ENCODE measurements around the gene TBC1D26. TPM values are rescaled to one million over a fixed set of nuclear protein-coding genes. Genes with fewer than 3 reads are reported as not detected.
"Not testable (repeated sequence)": the region's sequence is repeated elsewhere in the genome, so short reads cannot be mapped to it uniquely, and the experiment has no call there.

The TBC1D26 gene
- total RNA-seq, 2 donors from 2014 or later = not detected

- Histone ChIP-seq H3K4me1 (ENCODE audit: control insufficient read depth in 1 of 2, low read depth in 2 of 2) (no peaks in the 10 kb centered on the region), H3K36me3 (no peaks in the 10 kb centered on the region), H3K27ac (no peak overlapping the region), H3K4me3 (no peak overlapping the region), H3K9me3 (no peaks in the 10 kb centered on the region), H3K27me3 (replicated peaks; ENCODE audit: insufficient read depth) (no peaks in the 10 kb centered on the region)
- no peak for DNase-seq (ENCODE audit: low spot score)
- ATAC-seq (ENCODE audit: insufficient number of reproducible peaks, low FRiP score, low read depth) = no peak
- TF ChIP-seq CTCF (IDR thresholded peaks at IDR 0.05) = no peak
Observed at GRCh38 chr17:15742051-15742795, 10.1 kb downstream of the TBC1D26 start.

- no peaks in the 10 kb centered on the region for H3K36me3 ChIP-seq
- no peak for ATAC-seq (ENCODE audit: insufficient number of reproducible peaks, low FRiP score, low read depth)
Observed at GRCh38 chr17:15742921-15743320, 10.8 kb downstream of the TBC1D26 start.

DNA sequence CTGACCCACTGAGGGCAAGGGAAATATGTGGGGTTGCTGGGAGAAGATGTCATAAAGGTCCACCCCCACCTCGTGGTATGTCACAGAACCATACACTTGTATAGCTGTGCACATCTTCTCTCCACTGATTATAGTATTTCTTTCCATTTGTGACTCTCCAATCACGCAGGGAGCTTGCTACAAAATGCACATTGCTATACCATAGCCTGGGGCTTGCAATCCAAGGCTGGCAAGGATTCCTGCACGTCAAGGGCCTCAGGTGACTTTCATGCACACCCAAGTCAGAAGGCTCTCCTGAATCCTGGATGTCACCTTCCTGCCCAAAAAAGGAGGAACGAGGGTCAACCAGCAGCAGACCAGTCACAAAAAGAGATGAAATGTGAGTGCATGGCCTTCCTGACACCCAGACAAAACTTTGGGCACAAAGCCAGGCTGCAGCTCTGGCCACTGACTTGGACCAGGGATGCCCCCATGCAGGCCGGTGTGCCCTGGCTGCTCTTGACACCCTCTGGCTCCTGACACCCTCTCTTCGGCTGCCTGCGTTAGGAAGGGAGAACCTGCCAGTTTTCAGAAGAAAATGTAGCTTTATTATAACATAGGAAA, 12.1 kb downstream of the TBC1D26 start:
- TF ChIP-seq CTCF (IDR thresholded peaks at IDR 0.05) = no peak
- H3K4me3 ChIP-seq = no peak overlapping the region
- no peak overlapping the region for H3K27ac ChIP-seq
- no peak for ATAC-seq (ENCODE audit: insufficient number of reproducible peaks, low FRiP score, low read depth)
- no peaks in the 10 kb centered on the region for H3K36me3 ChIP-seq
- no peaks in the 10 kb centered on the region for H3K9me3 ChIP-seq
- H3K27me3 ChIP-seq (replicated peaks; ENCODE audit: insufficient read depth) = no peaks in the 10 kb centered on the region
- DNase-seq (ENCODE audit: low spot score) = no peak
- no peaks in the 10 kb centered on the region for H3K4me1 ChIP-seq (ENCODE audit: control insufficient read depth in 1 of 2, low read depth in 2 of 2)

More at GRCh38 chr17:15742921-15743320, 10.8 kb downstream of the TBC1D26 start:
- Histone ChIP-seq H3K27ac (no peak overlapping the region), H3K4me1 (ENCODE audit: control insufficient read depth in 1 of 2, low read depth in 2 of 2) (no peaks in the 10 kb centered on the region), H3K4me3 (no peak overlapping the region), H3K9me3 (no peaks in the 10 kb centered on the region), H3K27me3 (replicated peaks; ENCODE audit: insufficient read depth) (no peaks in the 10 kb centered on the region)
- TF ChIP-seq CTCF (IDR thresholded peaks at IDR 0.05) = no peak
- no peak for DNase-seq (ENCODE audit: low spot score)

DNA sequence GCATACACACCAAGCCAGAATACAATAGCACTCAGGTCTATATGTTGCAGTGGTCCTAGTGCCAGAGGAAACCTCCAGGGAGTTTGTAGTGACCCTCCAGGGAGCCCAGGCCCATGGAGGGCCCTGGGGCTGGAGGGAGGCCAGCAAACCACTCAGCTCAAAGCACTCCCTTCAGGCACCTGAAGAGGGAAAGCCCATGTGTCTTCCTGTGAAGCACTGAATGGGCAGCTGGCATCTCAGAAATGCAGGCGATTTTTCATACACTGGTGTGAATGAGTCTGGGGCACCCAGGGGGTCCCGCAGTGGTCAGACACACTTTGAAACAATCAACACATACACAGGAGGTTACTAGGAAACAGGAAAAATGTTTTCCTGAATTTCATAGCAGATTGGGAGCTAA, 12.8 kb downstream of the TBC1D26 start:
- H3K27me3 ChIP-seq (replicated peaks; ENCODE audit: insufficient read depth) = no peaks in the 10 kb centered on the region
- no peaks in the 10 kb centered on the region for H3K4me1 ChIP-seq (ENCODE audit: control insufficient read depth in 1 of 2, low read depth in 2 of 2)
- no peaks in the 10 kb centered on the region for H3K9me3 ChIP-seq
- no peaks in the 10 kb centered on the region for H3K36me3 ChIP-seq
- H3K27ac ChIP-seq = no peak overlapping the region
- no peak for TF ChIP-seq CTCF (IDR thresholded peaks at IDR 0.05)
- DNase-seq (ENCODE audit: low spot score) (no peak), ATAC-seq (ENCODE audit: insufficient number of reproducible peaks, low FRiP score, low read depth) (no peak)
- no peak overlapping the region for H3K4me3 ChIP-seq

- H3K27me3 ChIP-seq (replicated peaks; ENCODE audit: insufficient read depth); DNase-seq (ENCODE audit: low spot score); H3K4me3 ChIP-seq; H3K4me1 ChIP-seq (ENCODE audit: control insufficient read depth in 1 of 2, low read depth in 2 of 2); H3K27ac ChIP-seq; H3K9me3 ChIP-seq; ATAC-seq (ENCODE audit: insufficient number of reproducible peaks, low FRiP score, low read depth); H3K36me3 ChIP-seq: not testable (repeated sequence)
Observed at GRCh38 chr17:15749403-15749802, 17.3 kb downstream of the TBC1D26 start.

- not testable (repeated sequence) for ATAC-seq (ENCODE audit: insufficient number of reproducible peaks, low FRiP score, low read depth); H3K9me3 ChIP-seq
Observed at GRCh38 chr17:15768865-15769533, 36.9 kb downstream of the TBC1D26 start.

DNA sequence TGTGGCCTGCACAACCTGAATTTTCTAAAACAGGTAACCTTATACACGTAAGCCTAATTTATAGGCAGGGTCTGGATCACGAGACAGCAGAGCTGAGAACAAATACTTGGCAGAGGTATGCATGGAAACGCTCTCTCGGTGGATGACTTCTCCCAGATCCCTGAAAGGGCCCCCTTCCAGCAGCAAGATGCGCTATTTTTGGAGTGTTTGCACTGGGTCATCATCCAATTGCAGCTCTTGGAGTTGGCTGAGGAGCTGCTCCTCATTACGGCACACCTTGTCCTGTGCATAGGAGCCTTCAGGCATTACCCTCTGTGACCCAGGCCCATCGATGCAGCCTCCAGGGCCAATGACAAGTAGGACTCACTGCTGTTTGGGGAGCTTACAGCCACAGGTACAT, 38.6 kb downstream of the TBC1D26 start:
- not testable (repeated sequence) for H3K4me3 ChIP-seq; H3K9me3 ChIP-seq; H3K4me1 ChIP-seq (ENCODE audit: control insufficient read depth in 1 of 2, low read depth in 2 of 2); H3K27me3 ChIP-seq (replicated peaks; ENCODE audit: insufficient read depth); H3K36me3 ChIP-seq; ATAC-seq (ENCODE audit: insufficient number of reproducible peaks, low FRiP score, low read depth); H3K27ac ChIP-seq; DNase-seq (ENCODE audit: low spot score)

More at GRCh38 chr17:15768865-15769533, 36.9 kb downstream of the TBC1D26 start:
- H3K27ac ChIP-seq; H3K36me3 ChIP-seq; H3K27me3 ChIP-seq (replicated peaks; ENCODE audit: insufficient read depth); H3K4me1 ChIP-seq (ENCODE audit: control insufficient read depth in 1 of 2, low read depth in 2 of 2); H3K4me3 ChIP-seq; DNase-seq (ENCODE audit: low spot score): not testable (repeated sequence)

Data from thoracic aorta (tissue), 2 donors.